T1000 (cell line): ENCODE results near the gene CLEC2D.
A peak's percentile ranks its signal among the peaks of the same experiment; 100 is the strongest.
"Not testable (repeated sequence)": the region's sequence is repeated elsewhere in the genome, so short reads cannot be mapped to it uniquely, and the experiment has no call there.

Source experiments
- DNase-seq: peaks from one replicate; lab custom pipeline; 2025; ENCODE audit warnings: mixed read lengths; lab: John Stamatoyannopoulos, UW

The CLEC2D gene, protein sequence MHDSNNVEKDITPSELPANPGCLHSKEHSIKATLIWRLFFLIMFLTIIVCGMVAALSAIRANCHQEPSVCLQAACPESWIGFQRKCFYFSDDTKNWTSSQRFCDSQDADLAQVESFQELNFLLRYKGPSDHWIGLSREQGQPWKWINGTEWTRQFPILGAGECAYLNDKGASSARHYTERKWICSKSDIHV

DNA sequence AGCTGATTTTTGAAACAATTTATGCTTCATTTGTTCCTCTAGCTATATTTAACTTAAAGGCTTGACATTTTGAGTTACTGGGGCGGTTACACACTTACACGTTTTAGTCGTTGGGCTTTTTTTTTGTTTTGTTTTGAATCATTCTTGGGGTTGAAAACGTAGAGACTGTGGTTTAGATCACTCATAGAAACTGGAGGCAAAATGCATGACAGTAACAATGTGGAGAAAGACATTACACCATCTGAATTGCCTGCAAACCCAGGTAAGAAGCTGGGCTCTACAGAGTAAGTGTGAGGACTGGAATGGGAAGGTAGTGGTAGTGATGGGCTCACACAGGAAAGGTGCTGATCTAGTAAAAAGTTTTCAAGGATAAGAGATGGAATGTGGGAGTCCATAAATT lies at the start of gene CLEC2D:
Gene CLEC2D (plus strand): TSS at position 180 of the 400 bp plus-strand sequence. CDS start 22 bp downstream, at position 202.
- no peak for DNase-seq

DNA sequence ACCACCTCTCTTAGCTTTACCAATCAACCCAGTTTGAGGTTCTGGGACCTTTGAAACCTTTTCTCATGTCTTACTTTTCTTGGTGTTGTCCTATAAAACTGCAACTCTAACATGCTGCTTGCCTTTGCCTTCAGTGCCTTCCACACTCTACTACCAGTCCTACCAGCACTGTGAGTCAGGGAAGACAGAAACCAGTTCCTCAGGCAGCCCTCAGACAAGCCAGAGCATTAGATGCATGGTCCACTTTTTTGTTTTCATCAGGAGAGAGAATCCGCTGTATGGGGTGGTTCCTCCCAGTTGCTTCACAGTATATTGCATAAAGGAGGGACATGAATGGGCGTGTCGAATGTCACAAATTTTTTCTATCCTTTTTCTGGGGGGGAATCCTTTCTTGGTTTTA lies 44.5 kb upstream of the CLEC2D start:
- no peak for DNase-seq

DNA sequence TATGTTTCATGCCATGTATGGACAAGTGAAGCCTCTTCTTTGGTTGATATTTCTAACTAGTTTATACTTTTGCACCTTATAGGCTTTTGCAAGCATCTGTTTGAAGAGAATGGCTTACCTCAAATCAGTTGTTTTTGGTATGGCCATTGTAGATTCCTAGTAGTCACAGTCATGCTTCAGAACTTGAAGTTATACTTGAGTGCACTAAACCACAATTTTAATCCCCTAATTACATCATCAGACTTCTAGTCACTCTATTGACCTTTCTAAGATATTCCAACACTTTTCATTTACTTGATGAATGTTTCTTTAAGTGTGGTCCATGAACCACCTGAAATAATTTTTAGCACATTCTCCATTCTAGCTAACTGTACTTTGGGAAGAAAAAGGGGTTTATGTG lies 43.2 kb upstream of the CLEC2D start:
- DNase-seq, result no peak

DNA sequence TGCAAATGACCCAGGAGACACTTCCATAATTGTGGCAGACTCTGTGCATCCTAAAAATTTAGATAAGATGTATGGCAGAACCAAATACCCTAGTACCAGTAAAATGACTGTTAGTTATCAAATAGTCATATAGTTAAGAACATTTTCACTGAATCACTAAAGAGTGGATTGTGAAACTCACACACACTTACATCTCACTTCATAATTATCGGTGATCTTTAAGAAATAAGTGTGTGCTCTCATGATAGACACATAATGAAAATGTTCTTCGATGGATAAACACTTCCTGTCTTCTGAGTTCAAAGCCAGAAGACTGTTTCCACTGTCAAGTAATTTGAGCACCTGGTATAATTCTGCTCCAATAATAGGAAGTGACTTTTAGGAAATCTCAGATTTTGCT lies 42.7 kb upstream of the CLEC2D start:
- no peak for DNase-seq

- no peak for DNase-seq
Observed at GRCh38 chr12:9632766-9633165, 36.7 kb upstream of the CLEC2D start.

DNA sequence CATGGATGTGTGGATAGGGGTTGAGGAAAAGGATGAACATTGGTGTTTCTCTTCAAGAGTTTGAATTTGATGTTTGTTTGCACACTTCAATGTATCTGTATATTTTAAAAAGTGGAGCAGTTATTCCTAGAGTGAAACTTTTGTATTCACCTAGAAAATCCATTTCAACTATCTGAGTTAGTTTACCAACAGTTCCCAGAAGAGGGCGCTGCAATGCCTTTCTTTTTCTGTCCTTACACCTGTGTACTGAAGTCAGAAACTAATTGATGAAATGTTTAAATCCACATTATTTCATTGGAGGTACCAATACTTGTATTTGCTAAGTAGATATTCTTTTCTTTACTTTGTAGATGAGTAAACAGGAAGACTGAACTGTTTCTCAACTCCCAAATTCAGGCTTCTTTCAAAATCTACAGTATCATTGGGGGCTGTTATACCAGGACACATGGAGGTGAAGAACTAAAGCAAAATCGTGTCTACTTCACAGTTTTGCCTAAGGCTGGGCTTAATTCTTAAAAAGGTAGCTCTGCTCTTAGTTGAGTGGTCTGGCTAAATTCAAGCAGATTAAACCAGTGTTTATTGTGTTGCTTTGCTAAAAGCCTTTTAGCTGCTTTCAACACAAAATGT lies 35.2 kb upstream of the CLEC2D start:
- DNase-seq, result no peak

DNA sequence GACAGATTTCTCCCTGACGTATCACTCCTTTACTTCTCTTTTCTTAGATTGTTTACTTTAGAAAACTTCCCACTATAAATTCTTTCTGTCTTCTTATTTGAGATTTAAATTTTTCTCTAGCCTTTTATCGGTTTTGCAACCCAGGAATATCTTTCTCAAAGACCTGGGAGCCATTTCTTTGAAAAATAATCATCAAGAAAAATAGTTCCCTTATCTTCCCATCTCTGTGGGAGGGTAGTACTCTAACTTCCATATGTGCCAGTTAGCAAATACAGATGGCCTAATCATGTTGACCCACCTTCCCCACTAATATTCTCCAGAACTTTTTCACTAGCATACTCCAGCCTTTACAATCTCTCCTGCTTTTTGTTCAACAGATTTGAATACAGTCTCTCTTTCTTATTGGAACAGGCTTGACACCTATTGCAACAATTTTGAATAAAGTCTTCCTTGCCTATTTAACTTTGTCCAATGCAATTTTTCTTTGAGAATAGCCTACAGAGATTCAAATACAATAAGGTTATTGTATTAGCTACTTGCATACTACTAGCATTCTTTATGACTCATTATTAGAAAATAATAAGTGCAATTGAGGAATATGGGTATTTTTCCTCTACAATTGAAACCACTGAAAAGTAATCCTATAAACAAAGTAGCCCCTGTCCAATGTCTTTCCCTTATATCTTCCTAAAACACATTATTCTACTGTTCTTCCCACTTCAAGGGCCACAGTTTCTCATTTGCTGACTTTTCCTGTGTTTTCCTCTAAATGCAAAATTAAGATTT lies 34.4 kb upstream of the CLEC2D start:
- no peak for DNase-seq

DNA sequence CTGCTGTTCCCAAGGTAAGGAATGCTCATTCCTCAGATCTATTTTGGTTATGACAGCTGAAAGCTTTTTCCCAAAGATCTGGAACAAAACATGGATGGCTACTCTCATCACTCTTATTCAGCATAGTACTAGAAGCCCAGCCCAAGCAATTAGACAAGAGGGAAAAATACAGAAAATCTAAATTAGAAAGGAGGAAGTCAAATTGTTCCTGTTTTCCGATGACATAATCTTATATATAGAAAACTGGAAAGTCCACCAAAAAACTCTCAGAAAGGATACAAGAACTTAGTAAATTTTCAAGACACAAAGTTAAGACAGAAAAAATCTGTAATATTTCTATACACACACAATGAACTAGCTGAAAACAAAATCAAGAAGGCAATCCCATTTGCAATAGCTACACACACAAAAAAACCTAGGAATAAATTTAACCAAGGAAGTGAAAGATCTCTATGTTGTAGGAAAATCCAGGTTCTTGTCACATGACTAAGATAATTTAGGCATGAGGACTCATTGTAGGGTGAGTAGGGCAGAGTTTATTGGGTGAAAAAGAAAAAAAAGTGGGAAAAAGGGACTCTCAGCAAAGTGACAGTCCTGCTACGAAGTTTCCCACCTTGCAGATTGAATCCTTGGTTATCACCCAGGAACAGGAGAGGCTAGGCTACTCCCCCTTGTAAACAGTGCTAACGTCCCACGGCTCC lies 33.2 kb upstream of the CLEC2D start:
- DNase-seq, result no peak

DNA sequence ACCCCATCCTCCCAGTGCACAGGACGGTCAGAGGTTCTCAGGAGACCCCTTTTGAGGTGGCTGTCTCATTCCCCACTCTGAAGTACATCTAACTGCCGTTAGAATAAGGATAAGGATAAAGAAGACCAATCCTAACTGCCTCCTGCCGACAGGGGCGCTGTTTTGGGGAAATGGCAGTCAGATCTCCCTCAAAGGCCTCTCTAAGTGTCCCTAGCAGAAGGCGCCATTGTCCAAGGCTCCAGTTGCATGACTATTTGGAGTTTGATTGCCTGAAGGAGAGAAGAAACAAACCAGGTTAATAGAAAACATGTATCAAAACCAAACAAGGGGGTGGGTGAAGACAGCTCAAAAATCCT lies 32.7 kb upstream of the CLEC2D start:
- DNase-seq, result no peak

DNA sequence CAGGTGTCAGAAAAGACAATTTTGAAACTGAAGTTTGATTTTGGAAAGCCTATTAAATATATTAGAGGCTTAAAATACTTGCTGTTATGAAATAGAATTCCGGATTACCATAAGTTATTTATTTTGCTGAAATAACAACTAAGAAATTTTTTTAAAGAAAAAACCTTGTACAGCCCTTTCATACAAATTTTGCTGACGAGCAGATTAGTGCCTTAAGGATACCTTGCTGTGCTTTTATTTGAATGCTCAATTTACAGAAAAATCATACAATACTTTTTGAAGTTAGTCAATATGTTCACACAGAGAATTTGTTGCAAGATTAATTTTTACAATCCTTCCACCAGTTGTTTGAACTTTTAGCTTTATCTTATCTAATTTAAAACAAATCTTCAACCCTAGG lies 29.5 kb upstream of the CLEC2D start:
- no peak for DNase-seq

DNA sequence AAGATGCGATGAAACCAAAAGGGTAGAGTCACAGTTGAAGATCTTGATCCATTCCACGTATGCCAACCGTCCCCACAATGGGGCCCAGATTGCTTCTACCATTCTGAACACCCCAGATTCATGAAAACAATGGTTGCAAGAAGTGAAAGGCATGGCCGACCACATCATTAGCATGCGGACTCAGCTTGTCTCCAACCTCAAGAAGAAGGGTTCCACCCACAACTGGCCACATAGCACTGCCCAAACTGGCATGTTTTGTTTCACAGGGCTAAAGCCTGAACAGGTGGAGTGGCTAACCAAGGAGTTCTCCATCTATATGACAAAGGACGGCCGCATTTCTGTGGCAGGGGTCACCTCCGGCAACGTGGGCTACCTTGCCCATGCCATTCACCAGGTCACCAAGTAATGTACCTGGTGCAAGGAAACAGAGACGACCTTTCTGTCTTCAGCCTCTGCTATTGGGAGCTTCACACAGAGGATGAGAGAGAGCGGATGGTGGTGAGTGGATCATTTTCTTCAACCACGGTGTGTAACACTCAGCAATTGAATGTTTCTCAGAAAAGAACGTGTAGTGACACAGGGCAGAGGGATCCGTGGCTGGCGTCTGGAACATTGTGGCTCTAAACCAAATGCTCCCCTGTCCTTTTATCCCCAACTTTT lies 26.8 kb upstream of the CLEC2D start:
- DNase-seq, result no peak

DNA sequence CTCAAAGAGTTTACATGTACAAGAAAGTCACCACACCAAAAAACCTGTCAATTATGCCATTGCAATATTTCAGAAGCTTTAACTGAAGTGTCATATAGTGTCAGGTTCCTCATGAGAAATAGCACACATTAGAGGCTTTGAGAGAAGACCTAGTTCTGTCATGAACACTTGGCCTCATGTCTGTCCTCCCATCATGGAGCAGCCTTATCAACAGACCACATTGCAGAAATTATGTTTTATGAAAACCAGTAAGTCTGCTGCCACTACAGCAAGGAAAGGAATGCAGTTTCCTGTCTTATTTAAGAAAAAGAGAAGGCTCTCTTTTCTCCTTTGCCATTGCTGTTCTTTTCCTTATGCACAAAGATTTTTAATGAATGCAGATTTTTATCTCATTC lies 26.2 kb upstream of the CLEC2D start:
- no peak for DNase-seq

GRCh38 chr12:9644985-9645551 lies 24.4 kb upstream of the CLEC2D start:
- DNase-seq, result not testable (repeated sequence)

DNA sequence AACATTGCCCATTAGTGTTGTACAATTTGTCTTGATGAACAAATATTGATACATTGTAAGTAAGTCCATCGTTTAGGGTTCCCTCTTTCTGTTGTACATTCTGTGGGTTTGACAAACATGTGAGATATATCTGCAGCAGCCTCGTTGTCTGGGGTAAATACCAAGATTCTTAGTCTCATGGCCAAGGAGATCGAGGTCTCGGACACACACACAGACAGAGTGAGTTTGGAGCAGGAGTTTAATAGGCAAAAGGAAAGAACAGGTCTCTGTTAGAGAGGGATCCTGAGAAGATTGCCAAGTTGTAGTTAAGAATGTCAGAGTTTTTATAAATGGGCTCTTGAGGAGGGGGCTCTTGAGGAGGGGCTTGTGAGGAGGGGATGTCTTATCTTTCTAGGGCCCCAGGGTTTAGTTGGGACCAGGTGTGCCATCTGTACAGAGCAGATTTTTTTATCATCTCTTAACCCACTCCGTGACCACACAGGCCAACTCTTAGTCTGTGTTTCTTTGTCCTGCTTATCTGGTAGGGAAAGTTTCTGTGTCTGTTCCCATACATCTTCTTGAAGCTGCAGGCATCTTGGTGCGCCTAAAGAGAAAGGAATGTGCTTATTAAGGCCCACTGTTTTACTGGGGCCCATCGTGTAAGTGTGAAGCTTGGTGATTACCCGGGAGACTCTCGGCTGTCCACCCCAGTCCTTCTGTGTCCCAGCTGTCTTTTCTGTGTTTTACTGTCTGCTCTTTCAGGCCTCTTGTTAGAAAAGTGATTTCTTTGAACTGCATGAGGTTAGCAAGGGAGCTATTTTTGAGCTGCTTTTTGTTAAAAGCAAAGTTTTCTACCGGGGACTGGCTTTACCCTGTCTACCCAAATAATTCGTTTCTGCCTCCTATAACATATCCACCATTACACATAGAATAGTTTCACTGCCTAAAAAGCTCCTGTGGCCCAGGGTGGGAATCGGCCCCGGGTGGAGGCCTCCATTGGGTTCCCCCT lies 22.4 kb upstream of the CLEC2D start:
- no peak for DNase-seq

DNA sequence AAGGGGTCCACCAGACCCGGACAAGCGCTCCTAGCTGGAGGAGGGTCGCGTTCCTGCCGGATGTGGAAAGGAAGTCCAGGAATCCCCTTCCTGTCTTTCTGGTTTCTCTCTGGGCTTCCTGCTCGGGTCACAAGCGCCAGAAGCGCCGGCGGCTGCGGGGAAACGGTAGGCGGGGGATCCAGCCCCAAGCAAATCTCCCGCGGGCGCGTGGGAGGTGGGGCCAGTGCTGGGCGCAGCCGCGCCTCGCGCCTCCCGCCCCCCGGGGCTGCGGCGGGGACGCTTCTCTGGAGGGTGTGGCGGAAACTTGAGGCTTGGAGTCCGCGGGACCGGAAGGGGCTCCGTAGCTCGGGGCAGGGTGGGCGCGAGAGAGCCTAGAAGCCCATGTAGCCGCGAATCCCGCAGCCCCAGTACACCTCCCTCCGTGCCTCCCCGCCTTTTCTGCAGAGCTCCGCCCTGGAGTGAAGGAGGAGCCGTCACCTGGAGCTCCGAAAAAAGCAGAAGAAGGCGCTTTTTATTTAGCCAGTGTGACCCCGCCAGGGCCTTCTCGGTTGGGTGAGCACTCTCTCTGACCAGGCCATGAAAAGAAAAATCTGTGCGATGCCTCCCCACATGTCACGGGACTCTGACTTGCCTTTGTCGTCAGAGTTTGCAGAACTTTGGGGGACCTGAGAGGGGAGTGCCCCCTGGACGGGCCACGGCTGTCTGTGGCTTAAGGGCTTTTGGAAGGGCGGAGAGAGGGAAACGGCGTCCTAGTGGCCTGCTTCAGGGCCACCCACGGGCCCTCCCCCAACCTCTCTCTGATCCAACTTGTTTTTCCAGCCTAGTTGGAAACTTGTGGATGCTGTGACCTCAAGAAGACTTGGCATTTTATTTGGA lies 21.4 kb upstream of the CLEC2D start:
- peak; percentile 76 for DNase-seq

GRCh38 chr12:9648701-9649531 lies 20.6 kb upstream of the CLEC2D start:
- no peak for DNase-seq

DNA sequence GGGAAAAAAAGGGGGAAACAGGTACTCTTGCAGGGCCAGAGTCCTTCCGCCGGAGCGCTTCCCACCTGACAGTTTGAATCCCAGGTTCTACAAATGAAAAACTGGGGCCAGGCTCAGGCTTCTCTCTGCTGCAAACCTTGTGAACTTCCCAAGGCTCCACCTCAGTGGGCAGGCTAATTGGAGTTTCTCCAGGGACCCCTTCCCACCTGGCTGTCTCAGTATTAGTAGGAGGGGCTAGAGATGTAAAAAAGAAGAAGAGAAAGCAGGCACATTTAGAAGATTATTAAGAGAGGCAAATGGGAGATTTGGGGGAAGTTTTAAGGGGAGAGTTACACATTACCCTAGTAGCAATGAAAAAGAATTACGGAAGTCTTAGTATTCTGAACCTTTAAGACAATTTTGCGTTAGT lies 20.0 kb upstream of the CLEC2D start:
- DNase-seq, result no peak

DNA sequence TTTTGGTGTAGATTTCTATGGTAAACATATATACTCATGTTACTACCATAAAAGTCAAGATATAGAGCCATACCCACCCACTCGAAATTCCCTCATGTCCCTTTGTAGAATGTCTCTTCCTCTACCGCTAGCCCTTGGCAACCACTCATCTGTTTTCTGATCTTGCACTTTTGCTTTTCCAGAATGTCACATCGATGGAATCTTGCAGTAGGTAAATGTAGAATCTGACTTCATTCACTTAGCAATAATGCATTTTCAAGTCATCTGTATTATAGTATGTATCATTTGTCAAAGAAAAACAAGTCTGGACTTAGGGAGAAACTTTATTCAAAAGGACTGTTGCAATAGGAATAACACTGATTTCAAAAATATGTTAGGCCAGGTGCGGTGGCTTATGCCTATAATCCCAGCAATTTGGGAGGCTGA lies 19.3 kb upstream of the CLEC2D start:
- DNase-seq, result no peak

DNA sequence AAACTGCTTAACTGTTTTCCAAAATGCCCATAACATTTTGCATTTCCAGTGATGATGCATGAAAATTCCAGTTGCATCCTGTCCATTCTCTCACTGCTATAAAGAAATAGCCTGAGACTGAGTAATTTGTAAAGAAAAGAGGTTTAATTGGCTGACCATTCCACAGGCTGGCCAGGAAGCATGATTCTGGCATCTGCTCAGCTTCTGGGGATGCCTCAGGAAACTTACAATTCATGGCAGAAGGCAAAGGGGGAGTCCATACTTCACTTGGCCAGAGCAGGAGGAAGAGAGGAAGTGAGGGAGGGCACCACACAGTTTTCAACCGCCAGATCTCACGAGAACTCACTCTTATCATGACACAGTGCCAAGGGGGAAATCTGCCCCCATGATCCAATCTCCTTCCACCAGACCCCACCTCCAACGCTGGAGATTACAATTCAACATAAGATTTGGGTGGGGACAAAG lies 18.2 kb upstream of the CLEC2D start:
- DNase-seq, result no peak
